GM12891 (cell line): ENCODE data around the gene BFSP1.

Experiments
- PAX5 ChIP-seq: IDR thresholded peaks from 2 replicates; pipeline ENCODE4 v1.6.1; 2011; ENCODE audit warnings: low read length, moderate library complexity, mild to moderate bottlenecking; ENCODE audit not compliant: insufficient read depth, severe bottlenecking
- POLR2A ChIP-seq: IDR thresholded peaks from 2 replicates; pipeline ENCODE4 v1.6.1; 2011; ENCODE audit warnings: low read depth, low read length, control low read depth
- POLR2AphosphoS5 ChIP-seq: IDR thresholded peaks from 2 replicates; pipeline ENCODE4 v1.6.1; 2011; ENCODE audit warnings: low read depth, low read length, control low read depth
- SPI1 ChIP-seq: IDR thresholded peaks from 2 replicates; pipeline ENCODE4 v1.6.1; 2011; ENCODE audit warnings: low read depth, low read length, control low read depth
- TAF1 ChIP-seq: IDR thresholded peaks from 2 replicates; pipeline ENCODE4 v1.6.1; 2011; ENCODE audit warnings: low read depth, low read length, control low read depth

GRCh38 chr20:17482536-17482935, 48.6 kb downstream of the BFSP1 start:
- TF ChIP-seq SPI1 (no peak), POLR2AphosphoS5 (no peak), POLR2A (no peak), TAF1 (no peak), PAX5 (no peak)
